H9 (cell line): ENCODE data around the gene PLD3. TPM values are rescaled to one million over a fixed set of nuclear protein-coding genes. Genes with fewer than 3 reads are reported as not detected.

ENCODE experiments used
- DNase-seq: peaks from one replicate; pipeline ENCODE4 v3.0.0-alpha.2; 2017
- H2AFZ ChIP-seq: one replicate; pipeline ENCODE4 v1.6.1; 2013; ENCODE audit warnings: mild to moderate bottlenecking, low read length, control low read depth, moderate library complexity
- H2AK5ac ChIP-seq: 2 replicates; pipeline ENCODE4 v1.6.1; 2013; ENCODE audit warnings: low read length, control low read depth, mixed read lengths; ENCODE audit not compliant: insufficient read length
- H2BK120ac ChIP-seq: one replicate; pipeline ENCODE4 v1.6.1; 2013; ENCODE audit warnings: low read depth, mild to moderate bottlenecking, low read length, control low read depth, inconsistent platforms; ENCODE audit not compliant: poor library complexity, severe bottlenecking
- H2BK12ac ChIP-seq: 2 replicates; pipeline ENCODE4 v1.6.1; 2013; ENCODE audit warnings: low read length, control low read depth, mixed read lengths, low read depth; ENCODE audit not compliant: insufficient read length
- H2BK15ac ChIP-seq: 2 replicates; pipeline ENCODE4 v1.6.1; 2013; ENCODE audit warnings: low read depth, low read length, control low read depth
- H2BK20ac ChIP-seq: one replicate; pipeline ENCODE4 v1.6.1; 2013; ENCODE audit warnings: low read depth, mild to moderate bottlenecking, low read length, control low read depth, inconsistent platforms; ENCODE audit not compliant: poor library complexity, severe bottlenecking
- H2BK5ac ChIP-seq: 2 replicates; pipeline ENCODE4 v1.6.1; 2013; ENCODE audit warnings: low read length, control low read depth, mixed read lengths; ENCODE audit not compliant: insufficient read length
- H3K14ac ChIP-seq: 2 replicates; pipeline ENCODE4 v1.6.1; 2013; ENCODE audit warnings: low read length, control low read depth; ENCODE audit not compliant: insufficient read depth
- H3K18ac ChIP-seq: 2 replicates; pipeline ENCODE4 v1.6.1; 2013; ENCODE audit warnings: low read depth, mild to moderate bottlenecking, mixed read lengths, low read length, control low read depth; ENCODE audit not compliant: insufficient read length
- H3K23ac ChIP-seq: 2 replicates; pipeline ENCODE4 v1.6.1; 2013; ENCODE audit warnings: low read length, control low read depth, mixed read lengths, low read depth; ENCODE audit not compliant: insufficient read length
- H3K23me2 ChIP-seq: 2 replicates; pipeline ENCODE4 v1.6.1; 2013; ENCODE audit warnings: low read depth, mild to moderate bottlenecking, mixed read lengths, low read length, control low read depth; ENCODE audit not compliant: insufficient read length, poor library complexity, severe bottlenecking
- H3K27ac ChIP-seq: 2 replicates; pipeline ENCODE4 v1.5.1; 2013; ENCODE audit warnings: low read length, control low read depth, mixed read lengths, low read depth; ENCODE audit not compliant: insufficient read length
- H3K27me3 ChIP-seq: 2 replicates; pipeline ENCODE4 v1.6.1; 2013; ENCODE audit warnings: low read length, control low read depth, inconsistent platforms; ENCODE audit not compliant: insufficient read depth
- H3K4ac ChIP-seq: 2 replicates; pipeline ENCODE4 v1.6.1; 2013; ENCODE audit warnings: low read depth, mild to moderate bottlenecking, control low read depth, inconsistent platforms, low read length, moderate library complexity
- H3K4me1 ChIP-seq: 2 replicates; pipeline ENCODE4 v1.6.1; 2013; ENCODE audit warnings: low read length, control low read depth, inconsistent platforms; ENCODE audit not compliant: insufficient read depth
- H3K4me2 ChIP-seq: 2 replicates; pipeline ENCODE4 v1.6.1; 2013; ENCODE audit warnings: low read length, control low read depth, mixed read lengths; ENCODE audit not compliant: insufficient read length, insufficient read depth
- H3K56ac ChIP-seq: 2 replicates; pipeline ENCODE4 v1.6.1; 2013; ENCODE audit warnings: low read depth, mild to moderate bottlenecking, mixed read lengths, low read length, control low read depth; ENCODE audit not compliant: insufficient read length
- H3K79me1 ChIP-seq: 2 replicates; pipeline ENCODE4 v1.6.1; 2013; ENCODE audit warnings: low read depth, mild to moderate bottlenecking, moderate library complexity, low read length, control low read depth, inconsistent platforms; ENCODE audit not compliant: insufficient read depth, poor library complexity, severe bottlenecking
- H3K79me2 ChIP-seq: 2 replicates; pipeline ENCODE4 v1.6.1; 2013; ENCODE audit warnings: low read length, control low read depth, inconsistent platforms; ENCODE audit not compliant: insufficient read depth
- H3K9ac ChIP-seq: 2 replicates; pipeline ENCODE4 v1.6.1; 2013; ENCODE audit warnings: low read length, control low read depth, mixed read lengths; ENCODE audit not compliant: insufficient read length; ENCODE audit errors: extremely low read depth
- H3K9me3 ChIP-seq: one replicate; pipeline ENCODE4 v1.6.1; 2013; ENCODE audit warnings: low read depth, low read length, inconsistent platforms; ENCODE audit not compliant: control insufficient read depth
- H3T11ph ChIP-seq: one replicate; pipeline ENCODE4 v1.6.1; 2013; ENCODE audit warnings: mild to moderate bottlenecking, low read length, control low read depth, inconsistent platforms
- H4K20me1 ChIP-seq: one replicate; pipeline ENCODE4 v1.6.1; 2013; ENCODE audit not compliant: control insufficient read depth, insufficient read length, insufficient read depth
- H4K5ac ChIP-seq: 2 replicates; pipeline ENCODE4 v1.6.1; 2013; ENCODE audit warnings: low read depth, mild to moderate bottlenecking, mixed read lengths, low read length, control low read depth; ENCODE audit not compliant: insufficient read length
- H4K8ac ChIP-seq: replicated peaks from 2 replicates; pipeline ENCODE4 v1.6.1; 2013; ENCODE audit warnings: low read length, control low read depth, mixed read lengths, low read depth; ENCODE audit not compliant: insufficient read length
- H4K91ac ChIP-seq: 2 replicates; pipeline ENCODE4 v1.6.1; 2013; ENCODE audit warnings: low read depth, mild to moderate bottlenecking, moderate library complexity, mixed read lengths, low read length, control low read depth; ENCODE audit not compliant: insufficient read length
- H3K27ac Mint-ChIP-seq, 3 experiments: 2 replicates in 2 of 3; 3 replicates in 1 of 3; pipeline ENCODE4 v1.8.0; 2020 to 2021; ENCODE audit warnings: mixed read lengths in 3 of 3, mild to moderate bottlenecking in 1 of 3, moderate library complexity in 1 of 3
- H3K27me3 Mint-ChIP-seq: 2 replicates; pipeline ENCODE4 v1.8.0; 2021; ENCODE audit warnings: low read depth, mild to moderate bottlenecking, moderate library complexity, mixed read lengths
- H3K36me3 Mint-ChIP-seq, 3 experiments: 2 replicates in 2 of 3; 3 replicates in 1 of 3; pipeline ENCODE4 v1.8.0; 2020 to 2021; ENCODE audit warnings: low read depth in 3 of 3, mixed read lengths in 3 of 3; ENCODE audit not compliant: insufficient read depth in 1 of 3
- H3K4me1 Mint-ChIP-seq, 2 experiments: 2 replicates each; pipeline ENCODE4 v1.8.0; 2020; ENCODE audit warnings: mixed read lengths in 2 of 2
- H3K4me3 Mint-ChIP-seq, 2 experiments: 2 replicates in 1 of 2; 3 replicates in 1 of 2; pipeline ENCODE4 v1.8.0; 2020 to 2021; ENCODE audit warnings: mild to moderate bottlenecking in 2 of 2, mixed read lengths in 2 of 2, moderate library complexity in 1 of 2
- H3K9me3 Mint-ChIP-seq, 2 experiments: 2 replicates in 1 of 2; 3 replicates in 1 of 2; pipeline ENCODE4 v1.8.0; 2020; ENCODE audit warnings: mild to moderate bottlenecking in 2 of 2, mixed read lengths in 2 of 2, moderate library complexity in 1 of 2
- WGBS: extraction: QIAGEN DNeasy Blood & Tissue Kit; methylation state at CpG from one replicate; pipeline ENCODE4 v1.1.7; 2013; ENCODE audit warnings: missing lambda C conversion rate, low lambda C conversion rate, mixed read lengths; ENCODE audit not compliant: insufficient read length; ENCODE audit errors: extremely low coverage; 5-methylcytosine and 5-hydroxymethylcytosine counted together
- total RNA-seq: library from RNA; stranded (reverse); gene quantifications from 2 replicates; pipeline ENCODE4 v1.2.1, GENCODE V29; 2021
- TF ChIP-seq, protein P1 (sequence below): fragments of 200-600 bp; sonication (generic); conservative IDR thresholded peaks from 3 replicates; pipeline ENCODE4 v1.8.0; 2021; ENCODE audit warnings: antibody characterized with exemption, mild to moderate bottlenecking

Gene PLD3
- total RNA-seq, 1 experiment from 2014 or later = 194 TPM

DNA sequence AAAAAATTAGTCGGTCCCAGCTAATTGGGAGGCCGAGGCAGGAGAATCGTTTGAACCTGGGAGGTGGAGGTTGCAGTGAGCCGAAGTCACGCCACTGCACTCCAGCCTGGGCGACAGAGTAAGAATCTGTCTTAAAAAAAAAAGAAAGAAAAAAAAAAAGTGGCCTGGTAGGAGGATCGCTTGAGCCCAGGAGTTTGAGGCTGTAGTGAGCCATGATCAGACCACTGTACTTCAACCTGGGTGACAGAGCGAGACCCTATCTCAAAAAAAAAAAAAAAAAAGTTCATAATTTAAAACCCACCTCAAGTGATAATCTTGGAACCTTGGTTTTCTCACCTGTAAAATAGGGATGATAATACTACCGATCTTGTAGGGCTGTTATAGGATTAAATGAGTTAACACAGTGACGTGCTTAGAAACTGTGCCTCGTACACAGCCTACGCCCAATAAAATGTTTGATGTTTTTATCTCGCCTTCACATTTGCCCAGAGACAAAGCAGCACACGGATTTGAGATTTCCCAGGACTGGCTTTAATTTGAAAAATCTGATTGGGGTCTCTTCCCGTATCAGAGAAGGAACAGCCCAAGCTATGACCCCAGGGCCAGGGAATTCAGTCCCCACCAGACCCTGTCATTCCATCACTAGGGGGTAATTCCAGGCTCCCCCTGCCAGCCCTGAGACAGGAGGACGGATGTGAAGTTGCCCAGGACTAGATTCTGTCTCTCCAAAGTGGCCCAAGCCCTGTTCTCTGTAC lies 73.7 kb downstream of the PLD3 start:
- Histone ChIP-seq H2BK20ac (no peak overlapping the region), H4K91ac (no peak overlapping the region), H3K23ac (no peak overlapping the region), H3K27ac (no peak overlapping the region), H3K56ac (no peak overlapping the region), H3K27me3 (no peaks in the 10 kb centered on the region), H3K79me2 (no peaks in the 10 kb centered on the region), H2AK5ac (no peak overlapping the region), H3K4ac (no peak overlapping the region), H3K9ac (no peak overlapping the region), H3K14ac (no peak overlapping the region), H3T11ph (no peak overlapping the region), H3K18ac (no peak overlapping the region), H2BK120ac (no peak overlapping the region), H3K23me2 (peaks cover 16% of the 10 kb centered on the region), H3K79me1 (no peaks in the 10 kb centered on the region), H4K5ac (no peak overlapping the region), H2AFZ (no peak overlapping the region), H3K4me2 (no peak overlapping the region), H3K9me3 (no peaks in the 10 kb centered on the region), H2BK5ac (no peak overlapping the region), H4K20me1 (no peaks in the 10 kb centered on the region), H2BK15ac (no peak overlapping the region), H3K4me1 (no peaks in the 10 kb centered on the region; the same call in 1 of the 2 replicates), H2BK12ac (no peak overlapping the region), H4K8ac (no peak overlapping the region)
- Mint-ChIP-seq H3K4me1 (peaks cover 22 to 27% of the 10 kb centered on the region in 2 experiments), H3K9me3 (peaks cover 0 to 3% of the 10 kb centered on the region in 2 experiments; a peak in 1 of 5 replicates), H3K27ac (peak overlapping the region; percentile 5 to 96 (median 37); a peak in 3 of 7 replicates), H3K27me3 (peaks cover 7% of the 10 kb centered on the region), H3K36me3 (peaks cover 0 to 5% (median 4%) of the 10 kb centered on the region in 3 experiments; a peak in 3 of 7 replicates), H3K4me3 (peak overlapping the region; percentile 68 to 80; a peak in 3 of 5 replicates)
- DNase-seq = no peak
- TF ChIP-seq, protein P1, sequence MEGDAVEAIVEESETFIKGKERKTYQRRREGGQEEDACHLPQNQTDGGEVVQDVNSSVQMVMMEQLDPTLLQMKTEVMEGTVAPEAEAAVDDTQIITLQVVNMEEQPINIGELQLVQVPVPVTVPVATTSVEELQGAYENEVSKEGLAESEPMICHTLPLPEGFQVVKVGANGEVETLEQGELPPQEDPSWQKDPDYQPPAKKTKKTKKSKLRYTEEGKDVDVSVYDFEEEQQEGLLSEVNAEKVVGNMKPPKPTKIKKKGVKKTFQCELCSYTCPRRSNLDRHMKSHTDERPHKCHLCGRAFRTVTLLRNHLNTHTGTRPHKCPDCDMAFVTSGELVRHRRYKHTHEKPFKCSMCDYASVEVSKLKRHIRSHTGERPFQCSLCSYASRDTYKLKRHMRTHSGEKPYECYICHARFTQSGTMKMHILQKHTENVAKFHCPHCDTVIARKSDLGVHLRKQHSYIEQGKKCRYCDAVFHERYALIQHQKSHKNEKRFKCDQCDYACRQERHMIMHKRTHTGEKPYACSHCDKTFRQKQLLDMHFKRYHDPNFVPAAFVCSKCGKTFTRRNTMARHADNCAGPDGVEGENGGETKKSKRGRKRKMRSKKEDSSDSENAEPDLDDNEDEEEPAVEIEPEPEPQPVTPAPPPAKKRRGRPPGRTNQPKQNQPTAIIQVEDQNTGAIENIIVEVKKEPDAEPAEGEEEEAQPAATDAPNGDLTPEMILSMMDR = no peak
- WGBS = no CpG with 5 or more reads among the region's 16 CpGs
